ENCODE results near the gene FAM184B.

FAM184B gene

GRCh38 chr4:17707671-17708070 is 73.8 kb downstream of the FAM184B start:
- Histone ChIP-seq H3K4me1 (ENCODE audit: control insufficient read depth in 2 of 2, insufficient read depth in 2 of 2, low read length in 2 of 2) (peaks cover 8 to 23% of the 10 kb centered on the region in 2 donors), H3K27me3 (ENCODE audit: control insufficient read depth in 2 of 2, insufficient read depth in 2 of 2, low read length in 2 of 2) (peaks cover 0 to 1% of the 10 kb centered on the region in 2 donors), H3K9me3 (ENCODE audit: control insufficient read depth in 2 of 2, low read length in 2 of 2) (no peaks in the 10 kb centered on the region), H3K9ac (ENCODE audit: low read depth in 1 of 2, low read length in 2 of 2) (no peak overlapping the region), H3K4me3 (ENCODE audit: low read length in 2 of 2) (no peak overlapping the region), H3K27ac (ENCODE audit: low read depth in 2 of 2, low read length in 2 of 2) (no peak overlapping the region), H3K36me3 (ENCODE audit: control insufficient read depth in 2 of 2, insufficient read depth in 2 of 2, low read length in 2 of 2) (no peaks in the 10 kb centered on the region)

- no peaks in the 10 kb centered on the region for H3K36me3 ChIP-seq (ENCODE audit: control insufficient read depth in 2 of 2, insufficient read depth in 2 of 2, low read length in 2 of 2)
- H3K9ac ChIP-seq (ENCODE audit: low read depth in 1 of 2, low read length in 2 of 2) = no peak overlapping the region
- no peak overlapping the region for H3K27ac ChIP-seq (ENCODE audit: low read depth in 2 of 2, low read length in 2 of 2)
- H3K9me3 ChIP-seq (ENCODE audit: control insufficient read depth in 2 of 2, low read length in 2 of 2) = no peaks in the 10 kb centered on the region
- H3K27me3 ChIP-seq (ENCODE audit: control insufficient read depth in 2 of 2, insufficient read depth in 2 of 2, low read length in 2 of 2) = peaks cover 0 to 1% of the 10 kb centered on the region in 2 donors
- H3K4me3 ChIP-seq (ENCODE audit: low read length in 2 of 2) = peak overlapping the region in 1 of 2 donors; percentile 43
- peaks cover 10 to 29% of the 10 kb centered on the region in 2 donors for H3K4me1 ChIP-seq (ENCODE audit: control insufficient read depth in 2 of 2, insufficient read depth in 2 of 2, low read length in 2 of 2)
Measured at GRCh38 chr4:17705107-17705506, 76.3 kb downstream of the FAM184B start.

- Histone ChIP-seq H3K27ac (ENCODE audit: low read depth in 2 of 2, low read length in 2 of 2) (no peak overlapping the region), H3K4me3 (ENCODE audit: low read length in 2 of 2) (peak overlapping the region; percentile 22 to 41), H3K27me3 (ENCODE audit: control insufficient read depth in 2 of 2, insufficient read depth in 2 of 2, low read length in 2 of 2) (peaks cover 0 to 1% of the 10 kb centered on the region in 2 donors), H3K4me1 (ENCODE audit: control insufficient read depth in 2 of 2, insufficient read depth in 2 of 2, low read length in 2 of 2) (peaks cover 10 to 29% of the 10 kb centered on the region in 2 donors), H3K9ac (ENCODE audit: low read depth in 1 of 2, low read length in 2 of 2) (peak overlapping the region in 1 of 2 donors; percentile 0), H3K9me3 (ENCODE audit: control insufficient read depth in 2 of 2, low read length in 2 of 2) (no peaks in the 10 kb centered on the region), H3K36me3 (ENCODE audit: control insufficient read depth in 2 of 2, insufficient read depth in 2 of 2, low read length in 2 of 2) (no peaks in the 10 kb centered on the region)
Measured at GRCh38 chr4:17704020-17704650, 77.3 kb downstream of the FAM184B start.

GRCh38 chr4:17702641-17703040 is 78.8 kb downstream of the FAM184B start:
- no peak overlapping the region for H3K27ac ChIP-seq (ENCODE audit: low read depth in 2 of 2, low read length in 2 of 2)
- H3K36me3 ChIP-seq (ENCODE audit: control insufficient read depth in 2 of 2, insufficient read depth in 2 of 2, low read length in 2 of 2) = no peaks in the 10 kb centered on the region
- peaks cover 10 to 29% of the 10 kb centered on the region in 2 donors for H3K4me1 ChIP-seq (ENCODE audit: control insufficient read depth in 2 of 2, insufficient read depth in 2 of 2, low read length in 2 of 2)
- no peaks in the 10 kb centered on the region for H3K9me3 ChIP-seq (ENCODE audit: control insufficient read depth in 2 of 2, low read length in 2 of 2)
- H3K4me3 ChIP-seq (ENCODE audit: low read length in 2 of 2) = no peak overlapping the region
- no peak overlapping the region for H3K9ac ChIP-seq (ENCODE audit: low read depth in 1 of 2, low read length in 2 of 2)
- no peaks in the 10 kb centered on the region for H3K27me3 ChIP-seq (ENCODE audit: control insufficient read depth in 2 of 2, insufficient read depth in 2 of 2, low read length in 2 of 2)

GRCh38 chr4:17701882-17702281 is 79.5 kb downstream of the FAM184B start:
- peaks cover 10 to 29% of the 10 kb centered on the region in 2 donors for H3K4me1 ChIP-seq (ENCODE audit: control insufficient read depth in 2 of 2, insufficient read depth in 2 of 2, low read length in 2 of 2)
- H3K27me3 ChIP-seq (ENCODE audit: control insufficient read depth in 2 of 2, insufficient read depth in 2 of 2, low read length in 2 of 2) = no peaks in the 10 kb centered on the region
- no peaks in the 10 kb centered on the region for H3K36me3 ChIP-seq (ENCODE audit: control insufficient read depth in 2 of 2, insufficient read depth in 2 of 2, low read length in 2 of 2)
- no peak overlapping the region for H3K27ac ChIP-seq (ENCODE audit: low read depth in 2 of 2, low read length in 2 of 2)
- H3K9me3 ChIP-seq (ENCODE audit: control insufficient read depth in 2 of 2, low read length in 2 of 2) = no peaks in the 10 kb centered on the region
- H3K9ac ChIP-seq (ENCODE audit: low read depth in 1 of 2, low read length in 2 of 2) = no peak overlapping the region
- H3K4me3 ChIP-seq (ENCODE audit: low read length in 2 of 2) = no peak overlapping the region

- Histone ChIP-seq H3K27me3 (ENCODE audit: control insufficient read depth in 2 of 2, insufficient read depth in 2 of 2, low read length in 2 of 2) (no peaks in the 10 kb centered on the region), H3K4me1 (ENCODE audit: control insufficient read depth in 2 of 2, insufficient read depth in 2 of 2, low read length in 2 of 2) (peaks cover 9 to 28% of the 10 kb centered on the region in 2 donors), H3K36me3 (ENCODE audit: control insufficient read depth in 2 of 2, insufficient read depth in 2 of 2, low read length in 2 of 2) (no peaks in the 10 kb centered on the region), H3K27ac (ENCODE audit: low read depth in 2 of 2, low read length in 2 of 2) (no peak overlapping the region), H3K9ac (ENCODE audit: low read depth in 1 of 2, low read length in 2 of 2) (no peak overlapping the region), H3K9me3 (ENCODE audit: control insufficient read depth in 2 of 2, low read length in 2 of 2) (no peaks in the 10 kb centered on the region), H3K4me3 (ENCODE audit: low read length in 2 of 2) (no peak overlapping the region)
Measured at GRCh38 chr4:17701138-17701839, 80.1 kb downstream of the FAM184B start.

- no peak overlapping the region for H3K27ac ChIP-seq (ENCODE audit: low read depth in 2 of 2, low read length in 2 of 2)
- no peak overlapping the region for H3K9ac ChIP-seq (ENCODE audit: low read depth in 1 of 2, low read length in 2 of 2)
- no peak overlapping the region for H3K4me3 ChIP-seq (ENCODE audit: low read length in 2 of 2)
- H3K36me3 ChIP-seq (ENCODE audit: control insufficient read depth in 2 of 2, insufficient read depth in 2 of 2, low read length in 2 of 2) = no peaks in the 10 kb centered on the region
- no peaks in the 10 kb centered on the region for H3K9me3 ChIP-seq (ENCODE audit: control insufficient read depth in 2 of 2, low read length in 2 of 2)
- H3K27me3 ChIP-seq (ENCODE audit: control insufficient read depth in 2 of 2, insufficient read depth in 2 of 2, low read length in 2 of 2) = no peaks in the 10 kb centered on the region
- H3K4me1 ChIP-seq (ENCODE audit: control insufficient read depth in 2 of 2, insufficient read depth in 2 of 2, low read length in 2 of 2) = peaks cover 4 to 14% of the 10 kb centered on the region in 2 donors
Measured at GRCh38 chr4:17699380-17699779, 82.0 kb downstream of the FAM184B start.

GRCh38 chr4:17698116-17698515 is 83.3 kb downstream of the FAM184B start:
- H3K4me1 ChIP-seq (ENCODE audit: control insufficient read depth in 2 of 2, insufficient read depth in 2 of 2, low read length in 2 of 2) = peaks cover 2 to 9% of the 10 kb centered on the region in 2 donors
- no peak overlapping the region for H3K4me3 ChIP-seq (ENCODE audit: low read length in 2 of 2)
- H3K27ac ChIP-seq (ENCODE audit: low read depth in 2 of 2, low read length in 2 of 2) = no peak overlapping the region
- H3K27me3 ChIP-seq (ENCODE audit: control insufficient read depth in 2 of 2, insufficient read depth in 2 of 2, low read length in 2 of 2) = no peaks in the 10 kb centered on the region
- no peaks in the 10 kb centered on the region for H3K36me3 ChIP-seq (ENCODE audit: control insufficient read depth in 2 of 2, insufficient read depth in 2 of 2, low read length in 2 of 2)
- H3K9ac ChIP-seq (ENCODE audit: low read depth in 1 of 2, low read length in 2 of 2) = no peak overlapping the region
- no peaks in the 10 kb centered on the region for H3K9me3 ChIP-seq (ENCODE audit: control insufficient read depth in 2 of 2, low read length in 2 of 2)

GRCh38 chr4:17695341-17695740 is 86.1 kb downstream of the FAM184B start:
- Histone ChIP-seq H3K4me3 (ENCODE audit: low read length in 2 of 2) (no peak overlapping the region), H3K4me1 (ENCODE audit: control insufficient read depth in 2 of 2, insufficient read depth in 2 of 2, low read length in 2 of 2) (no peaks in the 10 kb centered on the region), H3K36me3 (ENCODE audit: control insufficient read depth in 2 of 2, insufficient read depth in 2 of 2, low read length in 2 of 2) (no peaks in the 10 kb centered on the region), H3K27me3 (ENCODE audit: control insufficient read depth in 2 of 2, insufficient read depth in 2 of 2, low read length in 2 of 2) (no peaks in the 10 kb centered on the region), H3K27ac (ENCODE audit: low read depth in 2 of 2, low read length in 2 of 2) (no peak overlapping the region), H3K9me3 (ENCODE audit: control insufficient read depth in 2 of 2, low read length in 2 of 2) (no peaks in the 10 kb centered on the region), H3K9ac (ENCODE audit: low read depth in 1 of 2, low read length in 2 of 2) (no peak overlapping the region)

GRCh38 chr4:17694552-17694951 is 86.9 kb downstream of the FAM184B start:
- Histone ChIP-seq H3K9ac (ENCODE audit: low read depth in 1 of 2, low read length in 2 of 2) (no peak overlapping the region), H3K36me3 (ENCODE audit: control insufficient read depth in 2 of 2, insufficient read depth in 2 of 2, low read length in 2 of 2) (no peaks in the 10 kb centered on the region), H3K27ac (ENCODE audit: low read depth in 2 of 2, low read length in 2 of 2) (no peak overlapping the region), H3K4me3 (ENCODE audit: low read length in 2 of 2) (no peak overlapping the region), H3K4me1 (ENCODE audit: control insufficient read depth in 2 of 2, insufficient read depth in 2 of 2, low read length in 2 of 2) (no peaks in the 10 kb centered on the region), H3K9me3 (ENCODE audit: control insufficient read depth in 2 of 2, low read length in 2 of 2) (no peaks in the 10 kb centered on the region), H3K27me3 (ENCODE audit: control insufficient read depth in 2 of 2, insufficient read depth in 2 of 2, low read length in 2 of 2) (no peaks in the 10 kb centered on the region)

Measured in mucosa of rectum (tissue), 2 donors.